B cell (primary cell): ENCODE data around the gene MAJIN. TPM values are rescaled to one million over a fixed set of nuclear protein-coding genes. Genes with fewer than 3 reads are reported as not detected.

Experiments used
- ATAC-seq: fragments of 200-7000 bp; cut with Tn5 transposase; one replicate; pipeline ENCODE4 v1.10.0; 2021; ENCODE audit warnings: low read depth, mild to moderate bottlenecking, moderate number of reproducible peaks, moderate library complexity
- CTCF ChIA-PET: fragments of 350-600 bp; sonication (Branson Sonifier 250); formaldehyde crosslinking; loops from one replicate; lab custom pipeline; 2021; ENCODE audit warnings: antibody characterized with exemption, inconsistent platforms; lab: Charles Lee
- POLR2A ChIA-PET: fragments of 350-600 bp; sonication (Branson Sonifier 250); formaldehyde crosslinking; loops from one replicate; lab custom pipeline; 2021; ENCODE audit warnings: antibody characterized with exemption; lab: Charles Lee
- DNase-seq: peaks from one replicate; pipeline ENCODE4 v3.0.0; 2013
- H2AFZ ChIP-seq: 2 replicates; pipeline ENCODE4 v1.6.1; 2012; ENCODE audit warnings: mild to moderate bottlenecking, low read depth, low read length; ENCODE audit not compliant: insufficient read depth, poor library complexity, severe bottlenecking
- H3K27ac ChIP-seq, 2 donors: 1 replicate in 1 of 2; 2 replicates in 1 of 2; pipeline ENCODE4 v1.5.1; 2012 to 2013; ENCODE audit warnings: low read length in 2 of 2, mild to moderate bottlenecking in 2 of 2, moderate library complexity in 1 of 2
- H3K27me3 ChIP-seq, 4 experiments: fragments of 200-600 bp in 1 of 4; sonication (generic) in 1 of 4; replicated peaks in 1 of 4; 1 replicate in 2 of 4; 2 replicates in 2 of 4; pipeline versions ENCODE4 v1.6.1 to v1.7.0; 2013 to 2016; ENCODE audit warnings: low read length in 3 of 4, mild to moderate bottlenecking in 2 of 4, mixed read lengths in 1 of 4, moderate library complexity in 1 of 4; ENCODE audit not compliant: insufficient read depth in 4 of 4, control insufficient read depth in 3 of 4; ENCODE audit errors: control extremely low read depth in 1 of 4
- H3K36me3 ChIP-seq, 2 experiments: replicated peaks in 1 of 2; 1 replicate in 1 of 2; 2 replicates in 1 of 2; pipeline versions ENCODE4 v1.6.1 to v1.7.1; 2013; ENCODE audit warnings: low read length in 1 of 2; ENCODE audit not compliant: insufficient read depth in 2 of 2, control insufficient read depth in 1 of 2; ENCODE audit errors: control extremely low read depth in 1 of 2, extremely low read depth in 1 of 2
- H3K4me1 ChIP-seq, 2 donors: fragments of 200-600 bp in 1 of 2; sonication (generic) in 1 of 2; 1 replicate in 1 of 2; 2 replicates in 1 of 2; pipeline versions ENCODE4 v1.5.1 to v1.6.1; 2013 to 2017; ENCODE audit warnings: low read length in 2 of 2; ENCODE audit not compliant: control insufficient read depth in 2 of 2, insufficient read depth in 2 of 2
- H3K4me2 ChIP-seq: replicated peaks from 2 replicates; pipeline ENCODE3; 2012; ENCODE audit warnings: mild to moderate bottlenecking, low read depth, low read length; ENCODE audit not compliant: poor library complexity, severe bottlenecking
- H3K4me3 ChIP-seq, 5 experiments: fragments of 200-600 bp in 1 of 5; sonication (generic) in 1 of 5; 1 replicate in 3 of 5; 2 replicates in 2 of 5; pipeline versions ENCODE4 v1.5.1 to v1.7.0; 2011 to 2016; ENCODE audit warnings: low read length in 4 of 5, mild to moderate bottlenecking in 4 of 5, low read depth in 2 of 5, control low read depth in 1 of 5, moderate library complexity in 1 of 5; ENCODE audit not compliant: insufficient read depth in 1 of 5; ENCODE audit errors: control extremely low read depth in 1 of 5, extremely low read depth in 1 of 5
- H3K79me2 ChIP-seq: fragments of 200-600 bp; sonication (generic); one replicate; pipeline ENCODE4 v1.6.0; 2016; ENCODE audit warnings: low read length; ENCODE audit not compliant: control insufficient read depth, insufficient read depth
- H3K9ac ChIP-seq: fragments of 200-600 bp; sonication (generic); 2 replicates; pipeline ENCODE4 v1.6.1; 2017; ENCODE audit warnings: mild to moderate bottlenecking, low read length, moderate library complexity
- H3K9me3 ChIP-seq, 3 donors: one replicate each; pipeline versions ENCODE4 v1.6.1 to v1.7.1; 2013; ENCODE audit warnings: low read length in 2 of 3; ENCODE audit not compliant: control insufficient read depth in 2 of 3, insufficient read depth in 1 of 3; ENCODE audit errors: control extremely low read depth in 1 of 3
- H4K20me1 ChIP-seq: 2 replicates; pipeline ENCODE4 v1.6.0; 2012; ENCODE audit warnings: mild to moderate bottlenecking, low read length; ENCODE audit not compliant: insufficient read depth, control insufficient read depth, poor library complexity, severe bottlenecking
- H3K27ac Mint-ChIP-seq: one replicate; pipeline ENCODE4 v1.8.0; 2021; ENCODE audit warnings: mixed read lengths
- H3K27me3 Mint-ChIP-seq: one replicate; pipeline ENCODE4 v1.8.0; 2021; ENCODE audit warnings: mixed read lengths
- H3K4me1 Mint-ChIP-seq: one replicate; pipeline ENCODE4 v1.8.0; 2021; ENCODE audit warnings: mixed read lengths
- H3K4me3 Mint-ChIP-seq: one replicate; pipeline ENCODE4 v1.8.0; 2021; ENCODE audit warnings: mixed read lengths
- H3K9me3 Mint-ChIP-seq: one replicate; pipeline ENCODE4 v1.8.0; 2022; ENCODE audit warnings: mixed read lengths; ENCODE audit not compliant: insufficient read depth
- EZH2 ChIP-seq: IDR thresholded peaks from 2 replicates; pipeline ENCODE4 v1.6.1; 2012; ENCODE audit warnings: borderline replicate concordance, low read depth, mild to moderate bottlenecking, moderate library complexity, low read length; ENCODE audit not compliant: insufficient read depth, poor library complexity, severe bottlenecking
- WGBS: methylation state at CpG from one replicate; pipeline ENCODE4 v1.1.5; 2013; ENCODE audit warnings: missing lambda C conversion rate; ENCODE audit not compliant: insufficient coverage; 5-methylcytosine and 5-hydroxymethylcytosine counted together
- intact Hi-C: fragments of 100-400 bp; cut with micrococcal nuclease; formaldehyde crosslinking; loops from one replicate; pipeline ENCODE4 v1.10.0; 2022
- polyA plus RNA-seq: library from polyadenylated mRNA; depleted of rRNA; stranded (reverse); fragments of >200 nt; gene quantifications from 2 replicates; pipeline ENCODE4 v1.2.3, GENCODE V29; 2012
- total RNA-seq, 2 donors: library from RNA; stranded (reverse); fragments of 120-200 nt in 1 of 2; gene quantifications; 1 replicate in 1 of 2; 2 replicates in 1 of 2; pipeline versions ENCODE4 v1.2.3 to v1.2.4, GENCODE V29; 2013 to 2022
- TF ChIP-seq, protein P1 (sequence below): fragments of 200-600 bp; IDR thresholded peaks from one replicate; pipeline ENCODE4 v1.8.0; 2022; ENCODE audit warnings: antibody characterized with exemption, mild to moderate bottlenecking

The MAJIN gene
- total and polyA plus RNA-seq, 2 donors (not counting 1 experiment from before 2014, with no cell fraction given): 0.71 to 2.4 TPM

DNA sequence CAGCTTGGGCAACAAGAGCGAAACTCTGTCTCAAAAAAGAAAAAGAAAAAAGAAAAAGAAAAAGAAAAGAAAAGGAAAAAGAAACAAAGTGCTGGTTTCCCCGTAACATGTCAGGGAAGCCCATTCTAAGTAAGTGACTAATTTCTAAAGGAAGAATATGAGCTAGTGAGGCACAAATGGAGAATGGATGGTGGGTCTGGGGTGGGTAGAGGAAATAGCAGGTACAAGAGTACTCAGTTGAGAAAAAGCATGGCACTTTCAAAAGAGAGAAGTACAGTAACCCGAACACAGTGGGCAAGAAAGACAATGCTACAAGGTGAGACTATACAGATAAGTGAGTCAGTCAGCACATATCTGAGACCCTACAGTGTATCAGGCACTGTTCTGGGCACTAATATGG is 4.5 kb downstream of the MAJIN start:
- H3K9me3 Mint-ChIP-seq: no peaks in the 10 kb centered on the region
- H3K27me3 ChIP-seq: peaks cover 0 to 3% (median 1%) of the 10 kb centered on the region in 4 experiments
- ATAC-seq (no peak), DNase-seq (no peak)
- no peak overlapping the region for H3K9ac ChIP-seq
- ChIA-PET POLR2A (interaction anchor here (0.6 kb wide), 1 partner anchor 11 kb away, joined by 3 read pairs; no protein-coding TSS in a partner anchor), CTCF (no interaction called here)
- peaks cover 3% of the 10 kb centered on the region for H3K27me3 Mint-ChIP-seq
- 74% methylated on average over 3 of the region's 3 CpGs for WGBS
- H3K27ac Mint-ChIP-seq: no peak overlapping the region
- no peak overlapping the region for H3K4me2 ChIP-seq
- peaks cover 11% of the 10 kb centered on the region for H3K4me1 Mint-ChIP-seq
- no peak for TF ChIP-seq EZH2
- TF ChIP-seq, protein P1, sequence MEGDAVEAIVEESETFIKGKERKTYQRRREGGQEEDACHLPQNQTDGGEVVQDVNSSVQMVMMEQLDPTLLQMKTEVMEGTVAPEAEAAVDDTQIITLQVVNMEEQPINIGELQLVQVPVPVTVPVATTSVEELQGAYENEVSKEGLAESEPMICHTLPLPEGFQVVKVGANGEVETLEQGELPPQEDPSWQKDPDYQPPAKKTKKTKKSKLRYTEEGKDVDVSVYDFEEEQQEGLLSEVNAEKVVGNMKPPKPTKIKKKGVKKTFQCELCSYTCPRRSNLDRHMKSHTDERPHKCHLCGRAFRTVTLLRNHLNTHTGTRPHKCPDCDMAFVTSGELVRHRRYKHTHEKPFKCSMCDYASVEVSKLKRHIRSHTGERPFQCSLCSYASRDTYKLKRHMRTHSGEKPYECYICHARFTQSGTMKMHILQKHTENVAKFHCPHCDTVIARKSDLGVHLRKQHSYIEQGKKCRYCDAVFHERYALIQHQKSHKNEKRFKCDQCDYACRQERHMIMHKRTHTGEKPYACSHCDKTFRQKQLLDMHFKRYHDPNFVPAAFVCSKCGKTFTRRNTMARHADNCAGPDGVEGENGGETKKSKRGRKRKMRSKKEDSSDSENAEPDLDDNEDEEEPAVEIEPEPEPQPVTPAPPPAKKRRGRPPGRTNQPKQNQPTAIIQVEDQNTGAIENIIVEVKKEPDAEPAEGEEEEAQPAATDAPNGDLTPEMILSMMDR: no peak
- no peak overlapping the region for H3K4me3 Mint-ChIP-seq
- no peaks in the 10 kb centered on the region for H3K9me3 ChIP-seq
- no peak overlapping the region for H3K27ac ChIP-seq
- H3K79me2 ChIP-seq: no peaks in the 10 kb centered on the region
- H4K20me1 ChIP-seq: no peaks in the 10 kb centered on the region
- H3K4me1 ChIP-seq: peaks cover 15 to 19% of the 10 kb centered on the region in 2 donors
- no peak overlapping the region for H2AFZ ChIP-seq
- no peak overlapping the region for H3K4me3 ChIP-seq
- intact Hi-C loops: no loop called here
- H3K36me3 ChIP-seq: no peaks in the 10 kb centered on the region

DNA sequence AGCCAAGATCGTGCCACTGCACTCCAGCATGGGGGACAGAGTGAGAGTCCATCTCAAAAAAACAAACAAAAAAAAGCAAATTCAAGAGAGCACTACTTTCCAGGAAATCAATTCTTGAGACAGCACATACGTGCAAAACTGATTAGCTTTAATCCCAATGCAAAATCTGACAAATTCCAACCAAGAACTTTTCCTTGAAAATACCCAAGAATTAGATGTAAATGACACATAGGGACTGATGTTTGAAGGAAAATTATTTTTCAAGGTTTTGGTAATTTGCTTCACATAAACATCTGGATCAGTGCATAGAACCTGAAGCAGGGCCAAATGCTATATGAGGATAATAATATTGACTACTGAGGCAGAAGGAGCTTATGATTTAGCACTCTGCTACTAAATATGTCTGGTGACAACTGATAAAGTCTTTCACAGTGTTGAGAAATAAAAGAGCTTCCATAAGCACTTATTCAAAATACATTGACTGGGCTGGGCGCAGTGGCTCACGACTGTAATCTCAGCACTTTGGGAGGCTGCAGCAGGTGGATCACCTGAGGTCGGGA is 8.8 kb downstream of the MAJIN start:
- Histone ChIP-seq H3K9me3 (peaks cover 0 to 2% (median 0%) of the 10 kb centered on the region in 3 donors), H3K4me1 (no peaks in the 10 kb centered on the region), H3K9ac (no peak overlapping the region), H3K4me3 (no peak overlapping the region), H4K20me1 (no peaks in the 10 kb centered on the region), H3K27ac (no peak overlapping the region), H2AFZ (no peak overlapping the region), H3K27me3 (no peaks in the 10 kb centered on the region), H3K79me2 (no peaks in the 10 kb centered on the region), H3K4me2 (no peak overlapping the region), H3K36me3 (no peaks in the 10 kb centered on the region)
- ATAC-seq (no peak), DNase-seq (no peak)
- intact Hi-C loops: no loop called here
- no peak overlapping the region for H3K27ac Mint-ChIP-seq
- POLR2A ChIA-PET: no interaction called here
- no peaks in the 10 kb centered on the region for H3K9me3 Mint-ChIP-seq
- no peak for TF ChIP-seq EZH2
- TF ChIP-seq, protein P1: no peak
- H3K4me3 Mint-ChIP-seq: no peak overlapping the region
- CTCF ChIA-PET: no interaction called here
- WGBS: 95% methylated on average over 2 of the region's 5 CpGs
- peaks cover 4% of the 10 kb centered on the region for H3K4me1 Mint-ChIP-seq
- peaks cover 4% of the 10 kb centered on the region for H3K27me3 Mint-ChIP-seq
